ENCODE results near the gene PI16.
"Not testable (repeated sequence)": the region's sequence is repeated elsewhere in the genome, so short reads cannot be mapped to it uniquely, and the experiment has no call there.

GRCh38 chr6:36939005-36939404 lies 15.5 kb upstream of the PI16 start:
- TF ChIP-seq EZH2 (IDR thresholded peaks at IDR 0.05; ENCODE audit: borderline replicate concordance, insufficient read depth, low read length, poor library complexity, severe bottlenecking); EP300 (conservative IDR thresholded peaks at IDR 0.05; ENCODE audit: poor library complexity, severe bottlenecking); CTCF (IDR thresholded peaks at IDR 0.05; ENCODE audit: poor library complexity, severe bottlenecking); SMC3 (conservative IDR thresholded peaks at IDR 0.05; ENCODE audit: poor library complexity); TAF1 (IDR thresholded peaks at IDR 0.05; ENCODE audit: low read depth); POLR2AphosphoS5 (IDR thresholded peaks at IDR 0.05): not testable (repeated sequence)

All from neural cell (in vitro differentiated cells).